GM21529 (cell line): Measurements from ENCODE around the gene ANKH.

Experiments used
- ATAC-seq: cut with Tn5 transposase; IDR thresholded peaks from one replicate; pipeline ENCODE4 v1.9.1; 2021; ENCODE audit not compliant: unreplicated experiment

The ANKH gene

GRCh38 chr5:14669975-14670374 lies 201.6 kb downstream of the ANKH start:
- no peak for ATAC-seq

GRCh38 chr5:14669415-14669814 lies 202.2 kb downstream of the ANKH start:
- ATAC-seq, result no peak

DNA sequence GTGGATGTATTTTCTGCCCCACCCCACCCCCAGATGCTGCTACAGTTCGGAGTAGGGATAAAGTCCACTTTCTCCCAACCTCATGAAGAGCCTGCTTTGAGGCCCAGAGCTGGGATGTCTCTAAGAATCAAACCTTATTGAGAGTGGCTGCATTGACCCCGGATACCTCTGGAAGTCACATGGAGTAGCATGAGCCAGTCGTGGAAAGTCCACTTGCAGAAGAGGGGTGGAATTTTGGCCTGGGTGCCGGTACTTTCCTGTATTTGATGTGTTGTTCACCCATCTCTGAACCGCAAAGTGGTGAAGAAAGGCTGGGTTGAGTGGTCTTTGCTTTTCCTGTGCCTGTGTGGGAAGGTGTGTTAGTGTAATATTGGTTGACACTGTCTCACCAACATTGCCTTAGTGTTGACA lies 203.4 kb downstream of the ANKH start:
- no peak for ATAC-seq

DNA sequence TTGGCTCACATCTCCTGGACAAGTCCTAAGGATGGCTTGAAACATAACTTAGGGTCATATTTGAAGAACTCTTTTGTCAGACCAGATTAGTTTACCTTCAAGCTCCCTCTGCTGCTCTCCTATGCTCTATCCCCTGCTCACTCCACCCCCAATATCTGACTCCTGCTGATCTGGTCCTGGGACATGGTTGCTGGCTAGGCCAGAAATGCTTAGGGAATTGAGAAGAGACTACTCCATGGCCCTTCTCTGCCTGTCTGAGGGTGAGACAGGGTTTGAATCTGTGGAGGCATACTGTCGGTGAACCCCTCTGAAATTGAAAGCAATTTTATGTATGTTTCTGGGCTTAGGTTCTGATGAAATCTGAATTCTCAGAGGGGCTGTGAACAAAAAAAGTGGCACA lies 203.8 kb downstream of the ANKH start:
- no peak for ATAC-seq

DNA sequence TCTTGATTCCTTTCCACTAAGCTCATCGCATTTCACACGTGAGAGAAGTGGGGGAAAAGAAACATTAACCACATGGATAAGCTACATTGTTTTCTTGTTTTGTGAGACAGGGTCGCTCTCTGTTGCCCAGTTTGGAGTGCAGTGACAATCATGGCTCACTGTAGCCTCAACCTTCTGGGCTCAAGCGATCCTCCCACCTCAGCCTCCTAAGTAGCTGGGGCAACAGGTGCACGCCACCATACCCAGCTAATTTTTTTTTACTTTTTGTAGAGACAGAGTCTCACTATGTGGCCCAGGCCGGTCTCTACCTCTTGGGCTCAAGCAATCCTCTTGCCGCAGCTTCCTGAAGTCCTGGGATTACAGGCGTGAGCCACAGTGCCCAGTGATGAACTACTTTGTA lies 204.3 kb downstream of the ANKH start:
- ATAC-seq, result no peak

DNA sequence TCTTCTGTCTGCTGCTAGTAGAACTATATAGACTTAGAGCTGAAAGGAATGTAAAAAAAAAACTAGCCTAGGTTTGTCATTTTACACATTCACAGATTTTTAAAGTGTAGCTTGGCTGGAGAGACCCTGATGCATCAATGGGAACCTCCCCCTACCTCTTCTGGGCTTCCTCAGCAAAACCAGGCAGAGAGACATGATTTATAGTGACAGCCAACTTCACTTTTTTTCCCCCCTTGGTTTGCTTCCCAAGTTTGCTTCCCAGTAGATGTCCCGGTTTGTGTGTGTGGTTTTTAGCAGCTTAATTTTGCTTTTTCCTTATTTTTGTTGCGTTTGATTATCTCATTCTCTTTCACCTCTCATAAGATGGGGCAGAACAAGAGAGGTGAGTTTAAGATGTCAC lies 205.2 kb downstream of the ANKH start:
- no peak for ATAC-seq

- peak; percentile 41 for ATAC-seq
These were observed 205.6 kb downstream of the ANKH start for GRCh38 chr5:14665949-14666348.

DNA sequence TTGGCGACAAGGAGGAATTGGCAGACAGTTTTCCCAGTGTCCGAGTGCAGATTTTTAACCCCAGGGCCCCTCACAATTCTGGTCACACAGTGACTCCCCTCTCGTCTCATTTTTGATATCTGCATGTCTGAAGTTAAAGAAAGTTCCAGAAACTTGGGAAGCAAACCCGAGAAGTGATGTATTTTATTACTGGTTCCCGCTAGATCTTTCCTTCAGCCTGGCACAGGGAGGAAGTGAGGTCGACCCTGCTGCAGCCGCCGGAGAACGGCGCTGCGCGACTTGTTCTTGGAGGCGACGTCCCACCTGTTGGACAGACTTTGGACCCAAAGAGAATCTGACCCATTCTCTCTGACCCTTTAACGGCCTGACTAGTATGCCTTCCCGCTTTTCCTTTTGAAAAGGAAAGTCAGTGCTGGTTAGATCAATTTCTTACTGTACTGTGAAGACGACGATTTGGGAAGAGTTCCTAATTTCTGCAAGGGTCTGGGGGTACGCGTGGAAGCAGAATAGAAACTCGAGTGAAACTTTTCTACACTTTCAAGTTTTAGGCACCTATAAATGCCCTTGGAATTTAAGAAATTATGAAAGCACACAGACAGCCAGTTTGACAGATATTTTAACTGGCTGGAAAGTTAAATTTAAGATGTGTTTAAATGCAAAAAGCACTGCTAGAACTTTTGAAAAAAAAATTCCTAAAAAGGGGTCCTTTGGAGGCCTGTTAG lies 206.3 kb downstream of the ANKH start:
- ATAC-seq, result peak; percentile 13

- peak; percentile 62 for ATAC-seq
These were observed 207.1 kb downstream of the ANKH start, which contains the start of gene OTULIN for GRCh38 chr5:14664270-14665100. Gene OTULIN (plus strand): TSS chr5:14664718. CDS start chr5:14664826, 108 bp downstream.

- peak; percentile 20 for ATAC-seq
These were observed 207.8 kb downstream of the ANKH start for GRCh38 chr5:14663734-14664269.

DNA sequence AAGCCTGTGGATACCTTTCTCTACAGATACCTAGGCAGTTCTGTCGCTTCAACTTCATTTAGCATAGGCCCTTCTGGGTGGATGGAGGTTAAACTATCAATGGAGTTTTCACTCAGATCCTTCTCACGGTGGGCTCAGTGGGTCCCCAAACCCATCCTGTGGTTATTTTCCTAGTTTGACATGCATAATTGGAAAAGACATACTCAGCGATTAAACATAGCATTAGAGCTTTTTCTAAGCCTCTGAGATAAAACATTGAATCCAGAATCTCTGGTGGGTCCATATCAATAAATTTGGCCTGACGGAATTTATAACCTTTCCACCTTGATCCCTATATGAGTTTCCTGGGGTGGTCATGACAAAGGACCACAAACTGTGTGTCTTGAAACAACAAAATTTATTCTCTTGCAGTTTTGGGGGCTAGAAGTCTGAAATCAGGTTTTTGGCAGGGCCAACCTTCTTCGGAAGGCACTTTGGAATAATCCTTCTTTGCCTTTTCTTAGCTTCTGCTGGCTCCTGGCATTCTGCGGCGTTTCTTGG lies 208.8 kb downstream of the ANKH start:
- no peak for ATAC-seq

- no peak for ATAC-seq
These were observed 210.7 kb downstream of the ANKH start for GRCh38 chr5:14660833-14661232.

DNA sequence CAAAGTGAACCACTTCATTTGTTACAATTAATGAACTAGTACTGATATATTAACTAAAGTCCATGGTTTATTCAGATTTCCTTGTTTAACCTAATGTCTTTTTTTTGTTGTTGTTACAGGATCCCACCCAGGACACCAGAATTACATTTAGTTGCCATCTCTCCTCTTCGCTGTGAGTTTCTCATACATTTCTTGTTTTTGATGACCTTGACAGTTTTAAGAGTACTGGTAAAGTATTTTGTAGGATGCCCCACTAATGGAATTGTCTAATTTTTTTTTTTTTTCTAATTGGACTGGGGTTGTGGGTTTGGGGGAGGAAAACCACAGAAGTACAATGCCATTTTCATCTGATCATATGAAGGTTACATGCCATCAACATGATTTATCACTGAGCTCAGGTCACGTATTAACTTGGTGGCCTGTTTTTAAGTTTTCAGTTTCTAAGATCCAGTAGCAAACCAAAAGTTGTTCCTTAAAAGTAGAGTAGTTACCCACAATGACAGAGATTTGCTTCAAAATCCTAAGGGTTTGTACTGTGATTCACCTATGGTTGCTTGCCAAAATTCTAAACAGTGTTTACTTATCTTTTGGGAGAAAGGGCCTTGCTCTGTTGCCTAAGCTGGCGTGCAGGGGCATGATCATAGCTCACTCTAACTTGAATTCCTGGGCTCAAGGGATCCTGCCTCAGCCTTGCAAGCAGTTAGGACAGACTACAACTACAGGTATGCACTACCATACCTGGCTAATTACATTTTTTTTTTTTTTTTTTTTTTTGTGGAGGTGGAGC lies 211.6 kb downstream of the ANKH start:
- ATAC-seq, result no peak

DNA sequence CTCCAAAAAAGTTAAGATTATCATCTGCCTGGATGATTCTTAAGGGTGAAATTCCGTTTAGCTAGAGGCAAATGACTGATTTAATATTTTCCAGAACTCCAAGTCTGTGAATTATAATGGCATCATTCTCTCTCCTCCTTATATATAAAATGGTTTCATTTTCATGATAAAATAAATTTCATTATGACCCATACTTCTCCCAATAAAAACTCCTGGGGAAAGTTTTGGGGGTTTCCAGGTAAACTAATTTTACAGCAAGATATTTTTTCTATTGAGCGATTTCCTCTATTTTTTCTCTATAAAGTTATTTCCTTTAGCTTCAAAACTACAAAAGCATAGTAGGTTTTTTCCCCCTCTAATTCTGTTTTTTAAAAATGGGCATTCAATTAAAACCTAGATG lies 214.7 kb downstream of the ANKH start:
- no peak for ATAC-seq

DNA sequence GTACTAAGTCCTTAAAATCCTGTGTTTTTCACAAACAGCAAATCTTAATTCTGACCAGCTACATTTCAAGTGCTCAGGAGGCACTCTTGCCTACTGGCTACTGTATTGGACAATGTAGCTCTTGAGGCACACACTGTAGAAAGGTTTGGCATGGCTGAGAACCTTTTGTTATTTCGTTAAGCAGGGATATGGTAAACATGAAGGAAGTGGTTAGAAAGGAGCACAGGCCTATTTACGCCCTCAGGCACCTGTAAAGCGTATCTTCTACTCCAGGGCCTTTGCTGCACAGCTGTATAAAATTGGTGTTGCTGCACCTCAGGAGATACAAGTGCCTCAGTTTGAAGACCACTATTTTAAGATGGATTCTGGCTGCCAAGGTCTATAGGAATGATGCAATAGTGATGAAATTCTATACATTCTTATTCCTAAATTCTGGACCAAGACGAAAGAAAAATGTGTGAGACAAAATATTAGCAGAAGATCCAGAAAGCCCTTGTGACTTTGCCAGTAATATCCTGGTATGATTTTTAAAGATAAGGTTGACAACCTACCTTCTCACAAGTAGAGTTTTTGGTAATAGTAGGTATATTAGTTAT lies 216.3 kb downstream of the ANKH start:
- no peak for ATAC-seq
